Gastrocnemius medialis (tissue), 4 donors: ENCODE results near the gene PGPEP1. TPM values are rescaled to one million over a fixed set of nuclear protein-coding genes. Genes with fewer than 3 reads are reported as not detected.
A peak's percentile ranks its signal among the peaks of the same experiment; 100 is the strongest.
"Not testable (repeated sequence)": the region's sequence is repeated elsewhere in the genome, so short reads cannot be mapped to it uniquely, and the experiment has no call there.

Experiments used
- ATAC-seq, 2 donors: fragments of 150-250 bp; one replicate each; pipeline ENCODE4 v1.9.1; 2016
- DNase-seq, 2 donors: peaks; one replicate each; pipeline ENCODE4 v3.0.0-alpha.2; 2019
- H3K27ac ChIP-seq, 4 donors: fragments of 200-600 bp; sonication (generic); 1 replicate in 1 of 4; 2 replicates in 3 of 4; pipeline ENCODE4 v1.5.1; 2016 to 2018; ENCODE audit warnings: mild to moderate bottlenecking in 2 of 4, moderate library complexity in 1 of 4
- H3K27me3 ChIP-seq, 3 donors: fragments of 200-600 bp; sonication (generic) in 2 of 3; 1 replicate in 1 of 3; 2 replicates in 2 of 3; pipeline versions ENCODE4 v1.5.1 to v1.6.0; 2016 to 2019; ENCODE audit warnings: mild to moderate bottlenecking in 1 of 3, moderate library complexity in 1 of 3
- H3K36me3 ChIP-seq, 2 donors: fragments of 200-600 bp; sonication (generic) in 1 of 2; one replicate each; pipeline ENCODE4 v1.5.1; 2017 to 2018
- H3K4me1 ChIP-seq, 2 donors: fragments of 200-600 bp; sonication (generic) in 1 of 2; one replicate each; pipeline ENCODE4 v1.5.1; 2016 to 2017; ENCODE audit warnings: mild to moderate bottlenecking in 2 of 2
- H3K4me3 ChIP-seq, 4 donors: fragments of 200-600 bp; sonication (generic) in 3 of 4; 1 replicate in 1 of 4; 2 replicates in 3 of 4; pipeline ENCODE4 v1.5.1; 2016 to 2019; ENCODE audit warnings: mild to moderate bottlenecking in 2 of 4
- H3K9me3 ChIP-seq, 3 donors: fragments of 200-600 bp; sonication (generic) in 2 of 3; 1 replicate in 1 of 3; 2 replicates in 2 of 3; pipeline ENCODE4 v1.5.1; 2016 to 2019
- POLR2A ChIP-seq, 2 donors: fragments of 450-650 bp; IDR thresholded peaks; one replicate each; pipeline ENCODE4 v1.6.1; 2017; ENCODE audit warnings: antibody characterized with exemption in 2 of 2, mild to moderate bottlenecking in 2 of 2, moderate library complexity in 2 of 2
- in situ Hi-C, 4 donors: fragments of 200-750 bp; cut with MboI; loops; one replicate each; pipeline versions ENCODE4 v1.15.0 to v1.8.0; 2017; ENCODE audit warnings: low sequenced_read_pairs in 4 of 4
- intact Hi-C: fragments of 100-400 bp; cut with DNase I; formaldehyde crosslinking; loops from one replicate; pipeline ENCODE4 v1.15.1; 2023; ENCODE audit warnings: low total_unique reads
- total RNA-seq, 4 donors: library from RNA; depleted of rRNA; stranded (reverse); fragments of >200 nt; gene quantifications; one replicate each; pipeline versions ENCODE4 v1.1.0 to v1.2.3, GENCODE V29; 2016
- TF ChIP-seq, protein P1 (sequence below), 5 experiments: fragments of 450-650 bp in 3 of 5; fragments of 200-600 bp in 2 of 5; sonication (generic) in 2 of 5; IDR thresholded peaks in 4 of 5; conservative IDR thresholded peaks in 1 of 5; 1 replicate in 4 of 5; 2 replicates in 1 of 5; pipeline ENCODE4 v1.5.1; 2016 to 2019; ENCODE audit warnings: antibody characterized with exemption in 5 of 5, mild to moderate bottlenecking in 3 of 5, moderate library complexity in 3 of 5

PGPEP1 gene
- total RNA-seq, 4 donors from 2014 or later: 11.7 to 42.3 (median 23.6) TPM

GRCh38 chr19:18350490-18350889, 10.1 kb downstream of the PGPEP1 start:
- H3K36me3 ChIP-seq: peaks cover 0 to 10% of the 10 kb centered on the region in 2 donors
- intact Hi-C loops: loop anchor here (5.0 kb wide), 1 partner anchor 42 kb away; no protein-coding TSS in a partner anchor
- in situ Hi-C loops: loop anchor here in 3 of 4 donors (5.0 to 10.0 kb wide), 2 partner anchors 52 to 54 kb away; no protein-coding TSS in a partner anchor
- no peak for ATAC-seq
- TF ChIP-seq POLR2A (IDR thresholded peaks at IDR 0.05): no peak
- TF ChIP-seq, protein P1, sequence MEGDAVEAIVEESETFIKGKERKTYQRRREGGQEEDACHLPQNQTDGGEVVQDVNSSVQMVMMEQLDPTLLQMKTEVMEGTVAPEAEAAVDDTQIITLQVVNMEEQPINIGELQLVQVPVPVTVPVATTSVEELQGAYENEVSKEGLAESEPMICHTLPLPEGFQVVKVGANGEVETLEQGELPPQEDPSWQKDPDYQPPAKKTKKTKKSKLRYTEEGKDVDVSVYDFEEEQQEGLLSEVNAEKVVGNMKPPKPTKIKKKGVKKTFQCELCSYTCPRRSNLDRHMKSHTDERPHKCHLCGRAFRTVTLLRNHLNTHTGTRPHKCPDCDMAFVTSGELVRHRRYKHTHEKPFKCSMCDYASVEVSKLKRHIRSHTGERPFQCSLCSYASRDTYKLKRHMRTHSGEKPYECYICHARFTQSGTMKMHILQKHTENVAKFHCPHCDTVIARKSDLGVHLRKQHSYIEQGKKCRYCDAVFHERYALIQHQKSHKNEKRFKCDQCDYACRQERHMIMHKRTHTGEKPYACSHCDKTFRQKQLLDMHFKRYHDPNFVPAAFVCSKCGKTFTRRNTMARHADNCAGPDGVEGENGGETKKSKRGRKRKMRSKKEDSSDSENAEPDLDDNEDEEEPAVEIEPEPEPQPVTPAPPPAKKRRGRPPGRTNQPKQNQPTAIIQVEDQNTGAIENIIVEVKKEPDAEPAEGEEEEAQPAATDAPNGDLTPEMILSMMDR (IDR thresholded peaks at IDR 0.05 in 4 of 5, conservative IDR thresholded peaks at IDR 0.05 in 1 of 5): no peak
- no peaks in the 10 kb centered on the region for H3K27me3 ChIP-seq
- H3K9me3 ChIP-seq: no peaks in the 10 kb centered on the region
- H3K4me3 ChIP-seq: no peak overlapping the region
- peaks cover 3% of the 10 kb centered on the region in 2 donors for H3K4me1 ChIP-seq
- no peak for DNase-seq
- no peak overlapping the region for H3K27ac ChIP-seq

- peaks cover 3% of the 10 kb centered on the region in 2 donors for H3K4me1 ChIP-seq
- DNase-seq (no peak), ATAC-seq (no peak)
- H3K27me3 ChIP-seq: no peaks in the 10 kb centered on the region
- TF ChIP-seq POLR2A (IDR thresholded peaks at IDR 0.05): no peak
- TF ChIP-seq, protein P1 (IDR thresholded peaks at IDR 0.05 in 4 of 5, conservative IDR thresholded peaks at IDR 0.05 in 1 of 5): no peak
- intact Hi-C loops (loop anchor here (5.0 kb wide), 1 partner anchor 41 kb away; no protein-coding TSS in a partner anchor), in situ Hi-C loops (loop anchor here in 3 of 4 donors (5.0 to 10.0 kb wide), 2 partner anchors 51 to 53 kb away; no protein-coding TSS in a partner anchor)
- H3K36me3 ChIP-seq: peaks cover 0 to 8% of the 10 kb centered on the region in 2 donors
- no peak overlapping the region for H3K4me3 ChIP-seq
- no peak overlapping the region for H3K27ac ChIP-seq
- H3K9me3 ChIP-seq: no peaks in the 10 kb centered on the region
Observed at GRCh38 chr19:18351544-18351943, 11.1 kb downstream of the PGPEP1 start.

DNA sequence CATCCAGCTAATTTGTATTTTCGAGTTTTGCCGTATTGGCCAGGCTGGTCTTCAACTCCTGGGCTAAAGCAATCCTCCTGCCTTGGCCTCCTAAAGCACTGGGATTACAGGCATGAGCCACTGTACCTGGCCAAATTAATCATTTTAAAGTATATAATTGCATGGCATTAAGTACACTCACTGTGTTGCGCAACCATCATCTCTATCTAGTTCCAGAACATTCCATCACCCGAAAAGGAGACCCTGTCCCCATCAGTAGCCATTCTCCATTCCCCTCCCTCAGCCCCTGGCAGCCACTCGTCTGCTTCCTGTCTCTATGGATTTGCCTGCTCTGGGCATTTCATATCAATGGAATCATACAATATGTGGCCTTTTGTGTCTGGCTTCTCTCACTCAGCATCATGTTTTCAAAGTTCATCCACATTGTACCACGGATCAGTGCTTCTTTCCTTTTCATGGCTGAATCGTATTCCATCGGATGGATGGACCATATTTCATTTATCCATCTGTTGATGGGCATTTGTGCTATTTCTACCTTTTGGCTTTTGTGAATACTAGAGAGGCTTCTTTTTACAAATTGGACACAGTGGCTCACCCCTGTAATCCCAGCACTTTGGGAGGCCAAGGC, 13.1 kb downstream of the PGPEP1 start:
- Histone ChIP-seq H3K4me3 (no peak overlapping the region), H3K9me3 (no peaks in the 10 kb centered on the region), H3K27me3 (no peaks in the 10 kb centered on the region), H3K36me3 (peaks cover 0 to 22% of the 10 kb centered on the region in 2 donors), H3K4me1 (peaks cover 3% of the 10 kb centered on the region in 2 donors), H3K27ac (peak overlapping the region in 1 of 4 donors; percentile 63)
- in situ Hi-C loops (loop anchor here in 3 of 4 donors (5.0 to 10.0 kb wide), 2 partner anchors 49 to 51 kb away; no protein-coding TSS in a partner anchor), intact Hi-C loops (loop anchor here (5.0 kb wide), 1 partner anchor 39 kb away; no protein-coding TSS in a partner anchor)
- TF ChIP-seq, protein P1 (IDR thresholded peaks at IDR 0.05 in 4 of 5, conservative IDR thresholded peaks at IDR 0.05 in 1 of 5): no peak
- no peak for TF ChIP-seq POLR2A (IDR thresholded peaks at IDR 0.05)
- ATAC-seq: no peak
- no peak for DNase-seq

GRCh38 chr19:18354743-18355142, 14.3 kb downstream of the PGPEP1 start:
- not testable (repeated sequence) for H3K4me3 ChIP-seq, H3K4me1 ChIP-seq, H3K27me3 ChIP-seq, H3K9me3 ChIP-seq
- in situ Hi-C loops (loop anchor here in 3 of 4 donors (5.0 to 10.0 kb wide), 2 partner anchors 48 to 50 kb away; no protein-coding TSS in a partner anchor), intact Hi-C loops (loop anchor here (5.0 kb wide), 1 partner anchor 38 kb away; no protein-coding TSS in a partner anchor)
- DNase-seq: peak in 1 of 2 donors; percentile 43
- Histone ChIP-seq H3K36me3 (peaks cover 0 to 31% of the 10 kb centered on the region in 2 donors), H3K27ac (peak overlapping the region; percentile 50 to 66 (median 62))
- ATAC-seq: peak; percentile 64 to 71

GRCh38 chr19:18357041-18357440, 16.6 kb downstream of the PGPEP1 start:
- Histone ChIP-seq H3K36me3 (peaks cover 0 to 53% of the 10 kb centered on the region in 2 donors), H3K27me3 (no peaks in the 10 kb centered on the region), H3K9me3 (no peaks in the 10 kb centered on the region), H3K4me3 (no peak overlapping the region), H3K4me1 (peaks cover 3% of the 10 kb centered on the region in 2 donors), H3K27ac (no peak overlapping the region)
- no peak for DNase-seq
- in situ Hi-C loops (loop anchor here in 1 of 4 donors (10.0 kb wide), 1 partner anchor 48 kb away; no protein-coding TSS in a partner anchor), intact Hi-C loops (no loop called here)
- TF ChIP-seq POLR2A (IDR thresholded peaks at IDR 0.05): no peak
- TF ChIP-seq, protein P1 (IDR thresholded peaks at IDR 0.05 in 4 of 5, conservative IDR thresholded peaks at IDR 0.05 in 1 of 5): no peak
- ATAC-seq: no peak
